SU-DHL-6 (cell line): ENCODE results near the gene ADGRE3.
A peak's percentile ranks its signal among the peaks of the same experiment; 100 is the strongest.

ENCODE experiments used
- H2AFZ ChIP-seq: fragments of 200-600 bp; sonication (generic); 2 replicates; pipeline ENCODE4 v1.6.1; 2014; ENCODE audit warnings: low read depth, mild to moderate bottlenecking, moderate library complexity, mixed read lengths, antibody characterized with exemption, low read length; ENCODE audit not compliant: severe bottlenecking
- H3F3A ChIP-seq: fragments of 200-600 bp; shearing (Covaris generic); 2 replicates; pipeline ENCODE4 v1.6.0; 2016; ENCODE audit warnings: antibody characterized with exemption, mild to moderate bottlenecking; ENCODE audit not compliant: insufficient read depth
- H3K27ac ChIP-seq: fragments of 200-600 bp; sonication (generic); 2 replicates; pipeline ENCODE4 v1.5.1; 2016; ENCODE audit warnings: low read depth, mild to moderate bottlenecking, low read length, moderate library complexity, mixed read lengths
- H3K27me3 ChIP-seq: fragments of 200-600 bp; sonication (generic), shearing (Covaris generic); 2 replicates; pipeline ENCODE4 v1.6.0; 2014; ENCODE audit warnings: mild to moderate bottlenecking, low read length
- H3K36me3 ChIP-seq: fragments of 200-600 bp; sonication (generic); 2 replicates; pipeline ENCODE4 v1.6.1; 2014; ENCODE audit warnings: mild to moderate bottlenecking, low read length, mixed read lengths
- H3K4me2 ChIP-seq: fragments of 300-600, 200-600 bp; shearing (Covaris generic), sonication (generic); 2 replicates; pipeline ENCODE4 v1.6.0; 2014; ENCODE audit warnings: low read length, low read depth, mild to moderate bottlenecking; ENCODE audit not compliant: poor library complexity, severe bottlenecking
- H3K4me3 ChIP-seq: fragments of 200-600 bp; sonication (generic); 2 replicates; pipeline ENCODE4 v1.5.1; 2014; ENCODE audit warnings: antibody characterized with exemption, low read length, mild to moderate bottlenecking, mixed read lengths; ENCODE audit not compliant: insufficient read depth, poor library complexity, severe bottlenecking
- H3K79me2 ChIP-seq: fragments of 200-600 bp; sonication (generic); 2 replicates; pipeline ENCODE4 v1.6.1; 2014; ENCODE audit warnings: mild to moderate bottlenecking, low read length, moderate library complexity; ENCODE audit not compliant: insufficient read depth
- H3K9ac ChIP-seq: fragments of 200-600 bp; sonication (generic); 2 replicates; pipeline ENCODE4 v1.7.0; 2014; ENCODE audit warnings: mild to moderate bottlenecking, low read length
- H3K9me2 ChIP-seq: fragments of 200-600 bp; sonication (generic); replicated peaks from 2 replicates; pipeline ENCODE4 v1.6.1; 2014; ENCODE audit warnings: low read length; ENCODE audit not compliant: insufficient read depth
- H3K9me3 ChIP-seq: fragments of 200-600 bp; sonication (generic); 2 replicates; pipeline ENCODE4 v1.6.1; 2014; ENCODE audit warnings: low read length, mixed read lengths; ENCODE audit not compliant: insufficient read depth
- H4K20me1 ChIP-seq: fragments of 200-600 bp; sonication (generic); 2 replicates; pipeline ENCODE4 v1.6.1; 2014; ENCODE audit warnings: low read depth, mild to moderate bottlenecking, antibody characterized with exemption, low read length, moderate library complexity, mixed read lengths
- EZH2phosphoT487 ChIP-seq: fragments of 200-600 bp; sonication (generic), shearing (Covaris generic); conservative IDR thresholded peaks from 2 replicates; pipeline ENCODE4 v1.6.1; 2018; ENCODE audit warnings: mild to moderate bottlenecking, antibody characterized with exemption, low read length, moderate library complexity, mixed read lengths
- TF ChIP-seq, protein P1 (sequence below): fragments of 200-600 bp; sonication (generic); IDR thresholded peaks from one replicate; pipeline ENCODE4 v1.5.1; 2017; ENCODE audit warnings: antibody characterized with exemption, mild to moderate bottlenecking, low read length, moderate library complexity; ENCODE audit not compliant: insufficient read depth, poor library complexity, severe bottlenecking

ADGRE3 gene

DNA sequence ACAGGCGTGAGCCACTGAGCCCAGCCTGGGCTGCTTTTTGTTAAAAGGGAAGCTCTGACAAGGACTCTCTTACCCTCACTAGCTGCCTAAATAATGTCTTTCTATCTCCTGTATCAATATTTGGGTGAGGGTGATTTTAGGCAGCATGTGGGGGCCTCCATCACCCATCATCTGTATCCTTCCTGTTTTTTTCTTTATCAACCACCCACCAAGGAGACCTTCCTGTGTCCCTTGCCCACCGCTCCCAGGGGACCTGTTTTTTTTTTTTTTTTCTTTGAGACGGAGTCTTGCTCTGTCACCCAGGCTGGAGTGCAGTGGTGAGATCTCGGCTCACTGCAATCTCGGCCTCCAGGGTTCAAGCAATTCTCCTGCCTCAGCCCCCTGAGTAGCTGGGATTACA, 97.4 kb downstream of the ADGRE3 start:
- Histone ChIP-seq H3K9me2 (no peaks in the 10 kb centered on the region), H3K4me2 (peak overlapping the region; percentile 9), H3K27ac (peak overlapping the region; percentile 69; the same call in 1 of the 2 replicates), H2AFZ (no peak overlapping the region), H3K27me3 (no peaks in the 10 kb centered on the region), H3K9me3 (no peaks in the 10 kb centered on the region), H3K4me3 (no peak overlapping the region), H4K20me1 (no peaks in the 10 kb centered on the region), H3K9ac (peak overlapping the region; percentile 27; the same call in 1 of the 2 replicates), H3K36me3 (no peaks in the 10 kb centered on the region), H3F3A (peaks cover 36% of the 10 kb centered on the region), H3K79me2 (no peaks in the 10 kb centered on the region)
- no peak for TF ChIP-seq EZH2phosphoT487
- TF ChIP-seq, protein P1, sequence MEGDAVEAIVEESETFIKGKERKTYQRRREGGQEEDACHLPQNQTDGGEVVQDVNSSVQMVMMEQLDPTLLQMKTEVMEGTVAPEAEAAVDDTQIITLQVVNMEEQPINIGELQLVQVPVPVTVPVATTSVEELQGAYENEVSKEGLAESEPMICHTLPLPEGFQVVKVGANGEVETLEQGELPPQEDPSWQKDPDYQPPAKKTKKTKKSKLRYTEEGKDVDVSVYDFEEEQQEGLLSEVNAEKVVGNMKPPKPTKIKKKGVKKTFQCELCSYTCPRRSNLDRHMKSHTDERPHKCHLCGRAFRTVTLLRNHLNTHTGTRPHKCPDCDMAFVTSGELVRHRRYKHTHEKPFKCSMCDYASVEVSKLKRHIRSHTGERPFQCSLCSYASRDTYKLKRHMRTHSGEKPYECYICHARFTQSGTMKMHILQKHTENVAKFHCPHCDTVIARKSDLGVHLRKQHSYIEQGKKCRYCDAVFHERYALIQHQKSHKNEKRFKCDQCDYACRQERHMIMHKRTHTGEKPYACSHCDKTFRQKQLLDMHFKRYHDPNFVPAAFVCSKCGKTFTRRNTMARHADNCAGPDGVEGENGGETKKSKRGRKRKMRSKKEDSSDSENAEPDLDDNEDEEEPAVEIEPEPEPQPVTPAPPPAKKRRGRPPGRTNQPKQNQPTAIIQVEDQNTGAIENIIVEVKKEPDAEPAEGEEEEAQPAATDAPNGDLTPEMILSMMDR: no peak

DNA sequence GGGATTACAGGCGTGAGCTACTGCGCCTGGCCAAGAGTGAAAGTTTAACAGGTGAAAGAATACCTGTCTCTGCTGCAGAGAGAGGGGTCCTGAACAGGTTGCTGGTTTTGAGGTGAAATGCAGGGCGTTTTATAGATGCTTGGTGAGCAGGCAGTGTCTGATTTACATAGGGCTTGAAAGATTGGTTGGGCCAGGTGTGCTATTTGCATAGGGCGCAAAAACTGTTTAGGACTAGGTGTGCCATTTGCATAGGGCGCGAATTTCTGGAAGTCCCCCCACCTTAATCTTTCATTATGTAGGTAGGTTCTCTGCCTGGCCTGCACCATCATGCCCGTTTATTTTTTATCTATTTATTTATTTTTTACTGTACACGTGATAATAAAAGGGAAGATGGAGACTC, 98.3 kb downstream of the ADGRE3 start:
- no peak overlapping the region for H3K4me3 ChIP-seq
- H3K9ac ChIP-seq: no peak overlapping the region
- H3K9me3 ChIP-seq: no peaks in the 10 kb centered on the region
- peaks cover 36% of the 10 kb centered on the region for H3F3A ChIP-seq
- H2AFZ ChIP-seq: no peak overlapping the region
- no peaks in the 10 kb centered on the region for H3K9me2 ChIP-seq
- peak overlapping the region; percentile 34; the same call in 1 of the 2 replicates for H3K27ac ChIP-seq
- no peaks in the 10 kb centered on the region for H3K27me3 ChIP-seq
- TF ChIP-seq EZH2phosphoT487: no peak
- TF ChIP-seq, protein P1: no peak
- H4K20me1 ChIP-seq: no peaks in the 10 kb centered on the region
- H3K79me2 ChIP-seq: peaks cover 5% of the 10 kb centered on the region
- peak overlapping the region; percentile 38 for H3K4me2 ChIP-seq
- H3K36me3 ChIP-seq: no peaks in the 10 kb centered on the region

DNA sequence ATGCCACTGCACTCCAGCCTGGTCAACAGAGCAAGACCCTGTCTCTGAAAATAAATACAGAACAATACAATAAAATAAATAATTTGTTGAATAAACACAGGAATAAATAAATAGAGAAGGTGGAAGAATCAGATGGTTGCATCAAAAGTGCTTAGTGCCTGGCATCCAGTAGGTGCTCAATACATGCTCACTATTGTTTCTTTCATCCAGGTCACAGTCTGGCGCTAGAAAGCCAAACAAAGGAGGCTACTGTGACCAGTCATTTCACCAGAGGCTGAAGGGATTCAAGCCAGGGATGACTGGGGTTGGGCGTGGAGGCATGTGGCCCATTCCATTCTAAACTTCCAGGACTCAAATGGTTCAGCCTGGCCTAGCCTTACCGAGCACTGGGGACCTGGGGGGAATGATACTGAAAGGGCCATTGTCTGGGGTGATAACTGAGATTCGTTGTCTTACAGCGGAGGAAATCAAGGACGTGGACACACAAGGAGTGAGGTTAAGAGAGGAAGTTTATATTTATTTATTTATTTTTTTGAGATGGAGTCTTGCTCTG, 99.1 kb downstream of the ADGRE3 start:
- Histone ChIP-seq H3K9ac (no peak overlapping the region), H3K79me2 (peaks cover 13% of the 10 kb centered on the region), H4K20me1 (no peaks in the 10 kb centered on the region), H2AFZ (no peak overlapping the region), H3K9me2 (no peaks in the 10 kb centered on the region), H3K4me3 (no peak overlapping the region), H3K36me3 (no peaks in the 10 kb centered on the region), H3K9me3 (no peaks in the 10 kb centered on the region), H3K27ac (no peak overlapping the region), H3F3A (peaks cover 35% of the 10 kb centered on the region), H3K27me3 (no peaks in the 10 kb centered on the region), H3K4me2 (no peak overlapping the region)
- TF ChIP-seq, protein P1: no peak
- no peak for TF ChIP-seq EZH2phosphoT487
